H9 (cell line): Measurements from ENCODE around the gene CLEC11A. TPM values are rescaled to one million over a fixed set of nuclear protein-coding genes. Genes with fewer than 3 reads are reported as not detected.
A peak's percentile ranks its signal among the peaks of the same experiment; 100 is the strongest.

Experiments used
- DNase-seq: peaks from one replicate; pipeline ENCODE4 v3.0.0-alpha.2; 2017
- H2AFZ ChIP-seq: one replicate; pipeline ENCODE4 v1.6.1; 2013; ENCODE audit warnings: mild to moderate bottlenecking, low read length, control low read depth, moderate library complexity
- H2AK5ac ChIP-seq: 2 replicates; pipeline ENCODE4 v1.6.1; 2013; ENCODE audit warnings: low read length, control low read depth, mixed read lengths; ENCODE audit not compliant: insufficient read length
- H2BK120ac ChIP-seq: one replicate; pipeline ENCODE4 v1.6.1; 2013; ENCODE audit warnings: low read depth, mild to moderate bottlenecking, low read length, control low read depth, inconsistent platforms; ENCODE audit not compliant: poor library complexity, severe bottlenecking
- H2BK12ac ChIP-seq: 2 replicates; pipeline ENCODE4 v1.6.1; 2013; ENCODE audit warnings: low read length, control low read depth, mixed read lengths, low read depth; ENCODE audit not compliant: insufficient read length
- H2BK15ac ChIP-seq: 2 replicates; pipeline ENCODE4 v1.6.1; 2013; ENCODE audit warnings: low read depth, low read length, control low read depth
- H2BK20ac ChIP-seq: one replicate; pipeline ENCODE4 v1.6.1; 2013; ENCODE audit warnings: low read depth, mild to moderate bottlenecking, low read length, control low read depth, inconsistent platforms; ENCODE audit not compliant: poor library complexity, severe bottlenecking
- H2BK5ac ChIP-seq: 2 replicates; pipeline ENCODE4 v1.6.1; 2013; ENCODE audit warnings: low read length, control low read depth, mixed read lengths; ENCODE audit not compliant: insufficient read length
- H3K14ac ChIP-seq: 2 replicates; pipeline ENCODE4 v1.6.1; 2013; ENCODE audit warnings: low read length, control low read depth; ENCODE audit not compliant: insufficient read depth
- H3K18ac ChIP-seq: 2 replicates; pipeline ENCODE4 v1.6.1; 2013; ENCODE audit warnings: low read depth, mild to moderate bottlenecking, mixed read lengths, low read length, control low read depth; ENCODE audit not compliant: insufficient read length
- H3K23ac ChIP-seq: 2 replicates; pipeline ENCODE4 v1.6.1; 2013; ENCODE audit warnings: low read length, control low read depth, mixed read lengths, low read depth; ENCODE audit not compliant: insufficient read length
- H3K23me2 ChIP-seq: 2 replicates; pipeline ENCODE4 v1.6.1; 2013; ENCODE audit warnings: low read depth, mild to moderate bottlenecking, mixed read lengths, low read length, control low read depth; ENCODE audit not compliant: insufficient read length, poor library complexity, severe bottlenecking
- H3K27ac ChIP-seq: 2 replicates; pipeline ENCODE4 v1.5.1; 2013; ENCODE audit warnings: low read length, control low read depth, mixed read lengths, low read depth; ENCODE audit not compliant: insufficient read length
- H3K27me3 ChIP-seq: 2 replicates; pipeline ENCODE4 v1.6.1; 2013; ENCODE audit warnings: low read length, control low read depth, inconsistent platforms; ENCODE audit not compliant: insufficient read depth
- H3K4ac ChIP-seq: 2 replicates; pipeline ENCODE4 v1.6.1; 2013; ENCODE audit warnings: low read depth, mild to moderate bottlenecking, control low read depth, inconsistent platforms, low read length, moderate library complexity
- H3K4me1 ChIP-seq: 2 replicates; pipeline ENCODE4 v1.6.1; 2013; ENCODE audit warnings: low read length, control low read depth, inconsistent platforms; ENCODE audit not compliant: insufficient read depth
- H3K4me2 ChIP-seq: 2 replicates; pipeline ENCODE4 v1.6.1; 2013; ENCODE audit warnings: low read length, control low read depth, mixed read lengths; ENCODE audit not compliant: insufficient read length, insufficient read depth
- H3K56ac ChIP-seq: 2 replicates; pipeline ENCODE4 v1.6.1; 2013; ENCODE audit warnings: low read depth, mild to moderate bottlenecking, mixed read lengths, low read length, control low read depth; ENCODE audit not compliant: insufficient read length
- H3K79me1 ChIP-seq: 2 replicates; pipeline ENCODE4 v1.6.1; 2013; ENCODE audit warnings: low read depth, mild to moderate bottlenecking, moderate library complexity, low read length, control low read depth, inconsistent platforms; ENCODE audit not compliant: insufficient read depth, poor library complexity, severe bottlenecking
- H3K79me2 ChIP-seq: 2 replicates; pipeline ENCODE4 v1.6.1; 2013; ENCODE audit warnings: low read length, control low read depth, inconsistent platforms; ENCODE audit not compliant: insufficient read depth
- H3K9ac ChIP-seq: 2 replicates; pipeline ENCODE4 v1.6.1; 2013; ENCODE audit warnings: low read length, control low read depth, mixed read lengths; ENCODE audit not compliant: insufficient read length; ENCODE audit errors: extremely low read depth
- H3K9me3 ChIP-seq: one replicate; pipeline ENCODE4 v1.6.1; 2013; ENCODE audit warnings: low read depth, low read length, inconsistent platforms; ENCODE audit not compliant: control insufficient read depth
- H3T11ph ChIP-seq: one replicate; pipeline ENCODE4 v1.6.1; 2013; ENCODE audit warnings: mild to moderate bottlenecking, low read length, control low read depth, inconsistent platforms
- H4K20me1 ChIP-seq: one replicate; pipeline ENCODE4 v1.6.1; 2013; ENCODE audit not compliant: control insufficient read depth, insufficient read length, insufficient read depth
- H4K5ac ChIP-seq: 2 replicates; pipeline ENCODE4 v1.6.1; 2013; ENCODE audit warnings: low read depth, mild to moderate bottlenecking, mixed read lengths, low read length, control low read depth; ENCODE audit not compliant: insufficient read length
- H4K8ac ChIP-seq: replicated peaks from 2 replicates; pipeline ENCODE4 v1.6.1; 2013; ENCODE audit warnings: low read length, control low read depth, mixed read lengths, low read depth; ENCODE audit not compliant: insufficient read length
- H4K91ac ChIP-seq: 2 replicates; pipeline ENCODE4 v1.6.1; 2013; ENCODE audit warnings: low read depth, mild to moderate bottlenecking, moderate library complexity, mixed read lengths, low read length, control low read depth; ENCODE audit not compliant: insufficient read length
- H3K27ac Mint-ChIP-seq, 3 experiments: 2 replicates in 2 of 3; 3 replicates in 1 of 3; pipeline ENCODE4 v1.8.0; 2020 to 2021; ENCODE audit warnings: mixed read lengths in 3 of 3, mild to moderate bottlenecking in 1 of 3, moderate library complexity in 1 of 3
- H3K27me3 Mint-ChIP-seq: 2 replicates; pipeline ENCODE4 v1.8.0; 2021; ENCODE audit warnings: low read depth, mild to moderate bottlenecking, moderate library complexity, mixed read lengths
- H3K36me3 Mint-ChIP-seq, 3 experiments: 2 replicates in 2 of 3; 3 replicates in 1 of 3; pipeline ENCODE4 v1.8.0; 2020 to 2021; ENCODE audit warnings: low read depth in 3 of 3, mixed read lengths in 3 of 3; ENCODE audit not compliant: insufficient read depth in 1 of 3
- H3K4me1 Mint-ChIP-seq, 2 experiments: 2 replicates each; pipeline ENCODE4 v1.8.0; 2020; ENCODE audit warnings: mixed read lengths in 2 of 2
- H3K4me3 Mint-ChIP-seq, 2 experiments: 2 replicates in 1 of 2; 3 replicates in 1 of 2; pipeline ENCODE4 v1.8.0; 2020 to 2021; ENCODE audit warnings: mild to moderate bottlenecking in 2 of 2, mixed read lengths in 2 of 2, moderate library complexity in 1 of 2
- H3K9me3 Mint-ChIP-seq, 2 experiments: 2 replicates in 1 of 2; 3 replicates in 1 of 2; pipeline ENCODE4 v1.8.0; 2020; ENCODE audit warnings: mild to moderate bottlenecking in 2 of 2, mixed read lengths in 2 of 2, moderate library complexity in 1 of 2
- WGBS: extraction: QIAGEN DNeasy Blood & Tissue Kit; methylation state at CpG from one replicate; pipeline ENCODE4 v1.1.7; 2013; ENCODE audit warnings: missing lambda C conversion rate, low lambda C conversion rate, mixed read lengths; ENCODE audit not compliant: insufficient read length; ENCODE audit errors: extremely low coverage; 5-methylcytosine and 5-hydroxymethylcytosine counted together
- total RNA-seq: library from RNA; stranded (reverse); gene quantifications from 2 replicates; pipeline ENCODE4 v1.2.1, GENCODE V29; 2021
- TF ChIP-seq, protein P1 (sequence below): fragments of 200-600 bp; sonication (generic); conservative IDR thresholded peaks from 3 replicates; pipeline ENCODE4 v1.8.0; 2021; ENCODE audit warnings: antibody characterized with exemption, mild to moderate bottlenecking

CLEC11A gene
- total RNA-seq, 1 experiment from 2014 or later: 3.9 TPM

DNA sequence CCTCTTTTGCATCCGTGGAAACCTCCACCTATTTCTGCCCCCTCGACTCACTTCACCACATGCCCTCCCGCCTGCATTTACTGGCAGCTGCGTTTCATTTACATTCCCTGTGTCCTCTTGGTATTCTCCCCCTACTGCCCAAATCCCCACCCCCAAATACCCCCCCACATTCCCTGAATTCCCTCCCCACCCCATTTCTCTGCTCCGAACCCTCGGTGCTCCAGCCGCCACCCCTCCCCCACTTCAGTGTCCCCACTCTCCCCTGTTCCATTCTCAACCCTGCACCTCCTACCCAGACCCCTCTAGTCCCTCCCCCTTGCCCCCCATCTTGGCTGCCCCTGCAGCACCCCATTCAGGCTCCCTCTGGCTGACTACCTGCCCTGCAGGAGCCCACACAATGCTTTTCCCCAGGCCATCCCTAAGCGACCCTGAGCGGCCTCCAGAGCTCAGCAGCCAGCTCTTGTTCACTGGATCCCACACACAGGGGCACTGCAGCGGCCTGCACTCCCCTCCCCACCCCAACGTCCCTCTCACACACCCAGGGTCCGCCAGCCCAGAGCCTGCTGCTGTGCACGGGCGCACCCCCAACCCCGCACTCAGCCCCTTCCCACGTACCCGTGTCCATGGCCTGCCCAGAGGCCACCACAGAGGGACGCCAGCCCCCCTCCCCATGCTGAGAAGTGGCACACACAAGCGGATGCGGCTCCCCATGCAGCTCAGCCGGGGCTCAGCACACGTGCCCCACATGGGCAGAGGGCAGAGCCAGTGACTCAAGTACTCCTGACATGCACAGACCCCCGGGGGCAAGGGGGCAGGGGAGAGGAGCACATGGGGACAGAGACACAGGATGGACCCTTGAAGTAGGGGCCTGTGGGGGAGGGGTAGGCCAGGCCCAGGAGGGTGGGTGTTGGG, 29.8 kb upstream of the CLEC11A start:
- Mint-ChIP-seq H3K9me3 (no peaks in the 10 kb centered on the region), H3K4me3 (peak overlapping the region in 1 of 2 experiments; percentile 86; a peak in 4 of 5 replicates), H3K4me1 (peaks cover 3 to 29% of the 10 kb centered on the region in 2 experiments), H3K27ac (peak overlapping the region in 1 of 3 experiments; percentile 60; a peak in 1 of 7 replicates), H3K36me3 (no peaks in the 10 kb centered on the region), H3K27me3 (peaks cover 93% of the 10 kb centered on the region)
- H3K9me3 ChIP-seq: no peaks in the 10 kb centered on the region
- H3K14ac ChIP-seq: no peak overlapping the region
- H4K8ac ChIP-seq: no peak overlapping the region
- H3K4ac ChIP-seq: no peak overlapping the region
- H2BK20ac ChIP-seq: no peak overlapping the region
- peaks cover 2% of the 10 kb centered on the region for H4K20me1 ChIP-seq
- peaks cover 31% of the 10 kb centered on the region; the same call in 1 of the 2 replicates for H3K27me3 ChIP-seq
- no peak for DNase-seq
- H2BK12ac ChIP-seq: no peak overlapping the region
- no peak overlapping the region for H3K23ac ChIP-seq
- H4K91ac ChIP-seq: no peak overlapping the region
- H3K9ac ChIP-seq: no peak overlapping the region
- no peak overlapping the region for H2BK5ac ChIP-seq
- no peak overlapping the region for H2BK15ac ChIP-seq
- H2AFZ ChIP-seq: no peak overlapping the region
- peaks cover 3% of the 10 kb centered on the region; the same call in 1 of the 2 replicates for H3K4me1 ChIP-seq
- H2AK5ac ChIP-seq: no peak overlapping the region
- WGBS: no CpG with 5 or more reads among the region's 23 CpGs
- no peak overlapping the region for H3K18ac ChIP-seq
- no peak overlapping the region for H3K27ac ChIP-seq
- H3K79me2 ChIP-seq: no peaks in the 10 kb centered on the region
- H4K5ac ChIP-seq: no peak overlapping the region
- no peak overlapping the region for H3T11ph ChIP-seq
- TF ChIP-seq, protein P1, sequence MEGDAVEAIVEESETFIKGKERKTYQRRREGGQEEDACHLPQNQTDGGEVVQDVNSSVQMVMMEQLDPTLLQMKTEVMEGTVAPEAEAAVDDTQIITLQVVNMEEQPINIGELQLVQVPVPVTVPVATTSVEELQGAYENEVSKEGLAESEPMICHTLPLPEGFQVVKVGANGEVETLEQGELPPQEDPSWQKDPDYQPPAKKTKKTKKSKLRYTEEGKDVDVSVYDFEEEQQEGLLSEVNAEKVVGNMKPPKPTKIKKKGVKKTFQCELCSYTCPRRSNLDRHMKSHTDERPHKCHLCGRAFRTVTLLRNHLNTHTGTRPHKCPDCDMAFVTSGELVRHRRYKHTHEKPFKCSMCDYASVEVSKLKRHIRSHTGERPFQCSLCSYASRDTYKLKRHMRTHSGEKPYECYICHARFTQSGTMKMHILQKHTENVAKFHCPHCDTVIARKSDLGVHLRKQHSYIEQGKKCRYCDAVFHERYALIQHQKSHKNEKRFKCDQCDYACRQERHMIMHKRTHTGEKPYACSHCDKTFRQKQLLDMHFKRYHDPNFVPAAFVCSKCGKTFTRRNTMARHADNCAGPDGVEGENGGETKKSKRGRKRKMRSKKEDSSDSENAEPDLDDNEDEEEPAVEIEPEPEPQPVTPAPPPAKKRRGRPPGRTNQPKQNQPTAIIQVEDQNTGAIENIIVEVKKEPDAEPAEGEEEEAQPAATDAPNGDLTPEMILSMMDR: no peak
- no peak overlapping the region for H3K56ac ChIP-seq
- H3K23me2 ChIP-seq: peaks cover 9% of the 10 kb centered on the region
- H3K79me1 ChIP-seq: no peaks in the 10 kb centered on the region
- H3K4me2 ChIP-seq: peak overlapping the region; percentile 9
- no peak overlapping the region for H2BK120ac ChIP-seq
